Kidney (tissue), 22 donors: ENCODE data around the gene EP400. TPM values are rescaled to one million over a fixed set of nuclear protein-coding genes. Genes with fewer than 3 reads are reported as not detected.
A peak's percentile ranks its signal among the peaks of the same experiment; 100 is the strongest.

Experiments
- DNase-seq, 5 donors: peaks; one replicate each; pipeline ENCODE4 v3.0.0-alpha.2; 2013 to 2020
- FAIRE-seq: peaks from 2 replicates; lab custom pipeline; 2012; peaks lifted over from hg19 to GRCh38; lab: Jason Lieb, UNC
- H3K27ac ChIP-seq, 2 donors: one replicate each; pipeline ENCODE4 v1.7.0; 2013; ENCODE audit warnings: low read depth in 2 of 2, low read length in 2 of 2, inconsistent platforms in 1 of 2
- H3K27me3 ChIP-seq: one replicate; pipeline ENCODE4 v1.7.1; 2013; ENCODE audit warnings: low read length, inconsistent platforms; ENCODE audit not compliant: control insufficient read depth, insufficient read depth
- H3K36me3 ChIP-seq, 3 donors: one replicate each; pipeline versions ENCODE4 v1.7.0 to v1.7.1; 2013; ENCODE audit warnings: low read length in 3 of 3, control low read depth in 1 of 3, inconsistent platforms in 1 of 3; ENCODE audit not compliant: insufficient read depth in 3 of 3, control insufficient read depth in 2 of 3
- H3K4me1 ChIP-seq, 3 donors: one replicate each; pipeline versions ENCODE4 v1.7.0 to v1.7.1; 2013; ENCODE audit warnings: low read length in 3 of 3, inconsistent platforms in 1 of 3, low read depth in 1 of 3; ENCODE audit not compliant: control insufficient read depth in 2 of 3, insufficient read depth in 2 of 3
- H3K4me3 ChIP-seq, 3 donors: one replicate each; pipeline versions ENCODE4 v1.7.0 to v1.8.1; 2013; ENCODE audit warnings: low read length in 3 of 3, control low read depth in 1 of 3, inconsistent platforms in 1 of 3
- H3K9ac ChIP-seq, 3 donors: one replicate each; pipeline versions ENCODE4 v1.7.0 to v1.7.1; 2013; ENCODE audit warnings: low read length in 3 of 3, control low read depth in 1 of 3, inconsistent platforms in 1 of 3
- H3K9me3 ChIP-seq, 3 donors: one replicate each; pipeline versions ENCODE4 v1.7.0 to v1.7.1; 2013; ENCODE audit warnings: low read length in 3 of 3, control low read depth in 1 of 3, inconsistent platforms in 1 of 3; ENCODE audit not compliant: control insufficient read depth in 2 of 3, insufficient read depth in 1 of 3
- intact Hi-C: fragments of 100-400 bp; cut with DNase I; formaldehyde crosslinking; loops from one replicate; pipeline ENCODE4 v1.11.1; 2022
- long read RNA-seq, 10 donors: library from polyadenylated mRNA in 1 of 10; unstranded in 1 of 10; transcript quantifications; one replicate each; pipeline ENCODE4 v2.0.0 and lab custom pipeline, GENCODE V29; 2021 to 2026
- polyA plus RNA-seq: library from polyadenylated mRNA; stranded (reverse); fragments of 350-450 nt; fragmentation: Illumina TruSeq; extraction: RNeasy Lipid Tissue Mini Kit (QIAGEN cat#74804); gene quantifications from one replicate; pipeline ENCODE4 v1.2.3, GENCODE V29; 2014; ENCODE audit warnings: low read depth, low replicate concordance; ENCODE audit not compliant: insufficient read depth
- total RNA-seq: library from RNA; stranded (reverse); fragmentation: NEBNext Ultra II Directional; extraction: Animal tissue kit (Norgen Biotek cat#: 25700); gene quantifications from one replicate; pipeline ENCODE4 v1.2.1, GENCODE V29; 2021
- TF ChIP-seq, protein P1 (sequence below): IDR thresholded peaks from 3 replicates; pipeline ENCODE4 v1.5.1; 2012; ENCODE audit warnings: mild to moderate bottlenecking, moderate library complexity, borderline replicate concordance; ENCODE audit not compliant: insufficient read depth; ENCODE audit errors: extremely low read depth
- donor health status: control.
- donor health status: control.
- donor health status: control.
- donor health status: control.
- donor health status: control.
- donor health status: DM: yes; HTN: yes; CAD: no.
- donor health status: Normal renal cell carcinoma (clear cell type).

The EP400 gene, protein sequence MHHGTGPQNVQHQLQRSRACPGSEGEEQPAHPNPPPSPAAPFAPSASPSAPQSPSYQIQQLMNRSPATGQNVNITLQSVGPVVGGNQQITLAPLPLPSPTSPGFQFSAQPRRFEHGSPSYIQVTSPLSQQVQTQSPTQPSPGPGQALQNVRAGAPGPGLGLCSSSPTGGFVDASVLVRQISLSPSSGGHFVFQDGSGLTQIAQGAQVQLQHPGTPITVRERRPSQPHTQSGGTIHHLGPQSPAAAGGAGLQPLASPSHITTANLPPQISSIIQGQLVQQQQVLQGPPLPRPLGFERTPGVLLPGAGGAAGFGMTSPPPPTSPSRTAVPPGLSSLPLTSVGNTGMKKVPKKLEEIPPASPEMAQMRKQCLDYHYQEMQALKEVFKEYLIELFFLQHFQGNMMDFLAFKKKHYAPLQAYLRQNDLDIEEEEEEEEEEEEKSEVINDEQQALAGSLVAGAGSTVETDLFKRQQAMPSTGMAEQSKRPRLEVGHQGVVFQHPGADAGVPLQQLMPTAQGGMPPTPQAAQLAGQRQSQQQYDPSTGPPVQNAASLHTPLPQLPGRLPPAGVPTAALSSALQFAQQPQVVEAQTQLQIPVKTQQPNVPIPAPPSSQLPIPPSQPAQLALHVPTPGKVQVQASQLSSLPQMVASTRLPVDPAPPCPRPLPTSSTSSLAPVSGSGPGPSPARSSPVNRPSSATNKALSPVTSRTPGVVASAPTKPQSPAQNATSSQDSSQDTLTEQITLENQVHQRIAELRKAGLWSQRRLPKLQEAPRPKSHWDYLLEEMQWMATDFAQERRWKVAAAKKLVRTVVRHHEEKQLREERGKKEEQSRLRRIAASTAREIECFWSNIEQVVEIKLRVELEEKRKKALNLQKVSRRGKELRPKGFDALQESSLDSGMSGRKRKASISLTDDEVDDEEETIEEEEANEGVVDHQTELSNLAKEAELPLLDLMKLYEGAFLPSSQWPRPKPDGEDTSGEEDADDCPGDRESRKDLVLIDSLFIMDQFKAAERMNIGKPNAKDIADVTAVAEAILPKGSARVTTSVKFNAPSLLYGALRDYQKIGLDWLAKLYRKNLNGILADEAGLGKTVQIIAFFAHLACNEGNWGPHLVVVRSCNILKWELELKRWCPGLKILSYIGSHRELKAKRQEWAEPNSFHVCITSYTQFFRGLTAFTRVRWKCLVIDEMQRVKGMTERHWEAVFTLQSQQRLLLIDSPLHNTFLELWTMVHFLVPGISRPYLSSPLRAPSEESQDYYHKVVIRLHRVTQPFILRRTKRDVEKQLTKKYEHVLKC (N-terminal part only)
- total RNA-seq (44.7 TPM), polyA plus RNA-seq (7.5 TPM)
- long read RNA-seq, donor 1, full-length matches to known transcripts, result 4 of 12 reads
- long read RNA-seq, donor 1, partial matches to known transcripts, result 8 of 12 reads
- long read RNA-seq, donor 1, other reads (novel, unspliced or antisense), result 0 of 12 reads
- long read RNA-seq, donor 2, partial matches to known transcripts, result 0 of 1 reads
- long read RNA-seq, donor 2, other reads (novel, unspliced or antisense), result 0 of 1 reads
- long read RNA-seq, donor 3, full-length matches to known transcripts, result 4 of 9 reads
- long read RNA-seq, donor 3, partial matches to known transcripts, result 5 of 9 reads
- long read RNA-seq, donor 3, other reads (novel, unspliced or antisense), result 0 of 9 reads
- long read RNA-seq, donor 4, partial matches to known transcripts, result 0 of 2 reads
- long read RNA-seq, donor 4, other reads (novel, unspliced or antisense), result 0 of 2 reads
- long read RNA-seq, donor 5, result 0 reads
- long read RNA-seq, donor 6, full-length matches to known transcripts, result 1 of 1 reads
- long read RNA-seq, donor 6, partial matches to known transcripts, result 0 of 1 reads
- long read RNA-seq, donor 6, other reads (novel, unspliced or antisense), result 0 of 1 reads
- long read RNA-seq, donor 7, full-length matches to known transcripts, result 2 of 14 reads
- long read RNA-seq, donor 7, partial matches to known transcripts, result 7 of 14 reads
- long read RNA-seq, donor 7, other reads (novel, unspliced or antisense), result 5 of 14 reads
- long read RNA-seq, donor 8, full-length matches to known transcripts, result 3 of 3 reads
- long read RNA-seq, donor 8, partial matches to known transcripts, result 0 of 3 reads
- long read RNA-seq, donor 8, other reads (novel, unspliced or antisense), result 0 of 3 reads
- long read RNA-seq, donor 9, full-length matches to known transcripts, result 2 of 2 reads
- long read RNA-seq, donor 9, partial matches to known transcripts, result 0 of 2 reads
- long read RNA-seq, donor 9, other reads (novel, unspliced or antisense), result 0 of 2 reads
- long read RNA-seq, donor 10, partial matches to known transcripts, result 0 of 1 reads
- long read RNA-seq, donor 10, other reads (novel, unspliced or antisense), result 0 of 1 reads

DNA sequence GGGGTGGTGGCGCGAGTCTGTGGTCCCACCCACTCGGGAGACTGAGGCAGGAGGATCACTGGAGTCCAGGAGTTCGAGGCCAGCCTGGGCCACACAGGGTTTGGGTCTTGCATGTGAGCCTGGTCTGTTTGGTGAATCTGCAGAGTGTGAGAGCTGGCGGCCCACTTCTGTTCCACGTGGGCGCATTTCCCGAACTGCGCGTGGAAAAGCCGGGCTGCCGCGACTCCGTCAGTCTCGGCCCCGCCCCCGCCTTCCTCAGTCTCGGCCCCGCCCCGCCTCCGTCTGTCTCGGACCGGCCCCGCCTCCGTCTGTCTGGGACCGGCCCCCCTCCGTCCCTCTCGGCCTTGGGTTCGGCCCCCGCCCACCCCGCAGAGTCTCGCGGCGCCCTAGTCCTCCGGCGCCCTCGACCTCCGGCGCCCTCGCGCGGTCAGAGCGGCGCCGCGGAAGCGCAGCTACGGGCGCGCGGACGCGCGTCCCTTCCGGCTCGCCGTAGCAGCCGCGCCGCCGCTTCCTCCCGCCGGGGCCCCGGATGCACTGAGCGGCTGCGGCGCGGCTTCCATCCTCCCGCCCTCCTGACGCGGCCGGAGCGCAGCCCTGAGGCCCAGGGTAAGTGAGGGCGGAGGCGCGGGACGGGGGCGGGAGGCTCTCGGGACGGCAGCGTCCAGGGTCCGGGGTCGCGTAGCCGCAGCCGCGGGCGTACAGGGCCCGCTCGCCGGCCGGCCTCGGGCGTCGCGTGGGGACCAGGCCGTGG, at the start of gene EP400:
TSS of gene EP400 (plus strand) at position 512 of the 751 bp plus-strand sequence. CDS start 10,678 bp downstream, outside the sequence.
- TF ChIP-seq, protein P1, sequence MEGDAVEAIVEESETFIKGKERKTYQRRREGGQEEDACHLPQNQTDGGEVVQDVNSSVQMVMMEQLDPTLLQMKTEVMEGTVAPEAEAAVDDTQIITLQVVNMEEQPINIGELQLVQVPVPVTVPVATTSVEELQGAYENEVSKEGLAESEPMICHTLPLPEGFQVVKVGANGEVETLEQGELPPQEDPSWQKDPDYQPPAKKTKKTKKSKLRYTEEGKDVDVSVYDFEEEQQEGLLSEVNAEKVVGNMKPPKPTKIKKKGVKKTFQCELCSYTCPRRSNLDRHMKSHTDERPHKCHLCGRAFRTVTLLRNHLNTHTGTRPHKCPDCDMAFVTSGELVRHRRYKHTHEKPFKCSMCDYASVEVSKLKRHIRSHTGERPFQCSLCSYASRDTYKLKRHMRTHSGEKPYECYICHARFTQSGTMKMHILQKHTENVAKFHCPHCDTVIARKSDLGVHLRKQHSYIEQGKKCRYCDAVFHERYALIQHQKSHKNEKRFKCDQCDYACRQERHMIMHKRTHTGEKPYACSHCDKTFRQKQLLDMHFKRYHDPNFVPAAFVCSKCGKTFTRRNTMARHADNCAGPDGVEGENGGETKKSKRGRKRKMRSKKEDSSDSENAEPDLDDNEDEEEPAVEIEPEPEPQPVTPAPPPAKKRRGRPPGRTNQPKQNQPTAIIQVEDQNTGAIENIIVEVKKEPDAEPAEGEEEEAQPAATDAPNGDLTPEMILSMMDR, result peak; percentile 68
- DNase-seq (peak; percentile 93 to 99 (median 96)), FAIRE-seq (no peak)
- Histone ChIP-seq H3K9me3 (no peaks in the 10 kb centered on the region), H3K36me3 (no peaks in the 10 kb centered on the region), H3K4me1 (peaks cover 0 to 4% (median 0%) of the 10 kb centered on the region in 3 donors), H3K27me3 (no peaks in the 10 kb centered on the region), H3K4me3 (peak within 1 kb of the TSS; percentile 68 to 78 (median 77)), H3K9ac (peak within 1 kb of the TSS; percentile 39 to 91 (median 77)), H3K27ac (peak within 1 kb of the TSS; percentile 51 to 76)
- intact Hi-C loops, result no loop called here

GRCh38 chr12:131900397-131900796, 49.3 kb upstream of the EP400 start:
- Histone ChIP-seq H3K27me3 (no peaks in the 10 kb centered on the region), H3K9me3 (no peaks in the 10 kb centered on the region), H3K27ac (no peak overlapping the region), H3K9ac (no peak overlapping the region), H3K36me3 (peaks cover 0 to 2% (median 0%) of the 10 kb centered on the region in 3 donors), H3K4me3 (no peak overlapping the region), H3K4me1 (peaks cover 0 to 30% (median 9%) of the 10 kb centered on the region in 3 donors)
- FAIRE-seq (no peak), DNase-seq (no peak)
- intact Hi-C loops, result no loop called here
- TF ChIP-seq, protein P1, result no peak
